GM18907 (cell line): ENCODE measurements around the gene OR4D10.
"Not testable (repeated sequence)": the region's sequence is repeated elsewhere in the genome, so short reads cannot be mapped to it uniquely, and the experiment has no call there.

Experiments
- ATAC-seq: cut with Tn5 transposase; IDR thresholded peaks from one replicate; pipeline ENCODE4 v1.9.1; 2021; ENCODE audit warnings: mild to moderate bottlenecking, moderate library complexity; ENCODE audit not compliant: unreplicated experiment

Gene OR4D10

DNA sequence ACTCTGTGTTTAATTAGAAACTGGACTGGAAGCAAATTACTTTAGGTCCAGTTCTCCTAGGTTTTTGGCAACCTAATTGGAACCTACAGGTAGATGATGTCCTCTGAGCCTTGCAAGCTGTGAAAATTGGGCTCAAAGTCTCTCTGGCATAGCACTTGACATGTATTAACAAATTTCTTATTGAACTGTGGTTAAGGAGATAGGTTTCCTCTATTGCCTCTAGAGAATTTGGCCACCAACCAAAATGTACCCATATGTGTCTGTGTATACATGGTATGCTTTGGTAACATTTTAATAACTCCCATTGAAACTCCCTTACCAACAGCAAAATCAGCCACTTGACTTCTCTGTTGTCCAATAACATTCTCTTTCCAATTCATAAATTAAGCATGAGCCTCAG lies at the start of gene OR4D10:
Gene OR4D10, plus strand, starts transcription at position 301 of the 400 bp plus-strand sequence. CDS start 4,115 bp downstream, outside the sequence.
- no peak for ATAC-seq

GRCh38 chr11:59423835-59424234 lies 49.3 kb upstream of the OR4D10 start:
- no peak for ATAC-seq

DNA sequence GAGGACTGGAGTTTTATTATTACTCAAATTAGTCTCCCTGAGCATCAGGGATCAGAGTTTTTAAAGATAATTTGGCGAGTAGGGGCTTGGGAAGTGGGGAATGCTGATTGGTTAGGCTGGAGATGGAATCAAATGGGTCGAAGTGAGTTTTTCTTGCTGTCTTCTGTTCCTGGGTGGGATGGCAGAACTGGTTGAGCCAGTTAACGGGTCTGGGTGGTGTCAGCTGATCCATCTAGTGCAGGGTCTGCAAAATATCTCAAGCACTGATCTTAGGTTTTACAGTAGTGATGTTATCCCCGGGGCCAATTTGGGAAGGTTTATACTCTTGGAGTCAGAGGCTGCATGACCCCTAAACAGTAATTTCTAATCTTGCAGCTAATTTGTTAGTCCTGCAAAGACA lies 48.0 kb upstream of the OR4D10 start:
- no peak for ATAC-seq

DNA sequence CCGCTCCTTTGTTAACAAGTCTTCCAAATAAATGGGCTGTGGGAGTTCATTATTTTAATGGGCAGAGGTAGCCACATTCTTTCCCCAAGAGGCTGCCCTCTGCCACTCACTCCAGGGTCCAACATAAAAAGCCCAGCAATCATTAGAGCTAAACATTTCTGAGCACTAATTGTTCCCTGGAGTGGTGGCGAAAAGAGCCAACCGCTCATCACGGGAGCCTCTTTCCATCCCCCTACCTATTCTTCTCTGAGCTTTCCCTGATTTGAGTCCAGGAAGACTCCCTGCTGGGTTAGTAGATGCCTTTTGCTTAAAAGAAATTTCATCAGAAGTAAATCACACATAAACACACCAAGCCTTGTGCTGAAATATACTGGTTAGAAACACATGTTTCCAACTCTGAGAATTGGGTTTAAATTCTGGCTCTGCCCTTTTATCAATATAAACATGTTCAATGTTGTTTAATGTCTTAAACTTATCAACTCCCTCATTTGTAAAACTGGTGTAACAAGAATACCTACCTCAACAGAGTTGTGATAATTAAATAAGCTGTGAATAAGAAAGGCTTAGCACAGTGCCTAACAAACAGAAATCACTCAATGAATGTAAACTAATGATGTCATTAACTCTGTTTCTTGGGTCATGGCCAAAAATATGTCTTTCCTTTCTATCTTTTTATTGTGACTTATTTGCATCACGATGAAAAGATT lies 46.6 kb upstream of the OR4D10 start, which contains the start of gene OR5A2:
Gene OR5A2, minus strand, starts transcription at position 53 of the 707 bp plus-strand sequence. CDS start 3,460 bp downstream, outside the sequence.
- ATAC-seq, result no peak

- ATAC-seq, result no peak
Observed at GRCh38 chr11:59427068-59427382, 46.1 kb upstream of the OR4D10 start.

GRCh38 chr11:59429924-59430516 lies 43.1 kb upstream of the OR4D10 start:
- ATAC-seq, result peak; percentile 78

- ATAC-seq, result no peak
Observed at GRCh38 chr11:59436169-59436568, 36.9 kb upstream of the OR4D10 start, which contains the start of gene OR5A1. Gene OR5A1, plus strand, starts transcription at chr11:59436469. Its CDS starts 6,700 bp downstream, at chr11:59443169.

DNA sequence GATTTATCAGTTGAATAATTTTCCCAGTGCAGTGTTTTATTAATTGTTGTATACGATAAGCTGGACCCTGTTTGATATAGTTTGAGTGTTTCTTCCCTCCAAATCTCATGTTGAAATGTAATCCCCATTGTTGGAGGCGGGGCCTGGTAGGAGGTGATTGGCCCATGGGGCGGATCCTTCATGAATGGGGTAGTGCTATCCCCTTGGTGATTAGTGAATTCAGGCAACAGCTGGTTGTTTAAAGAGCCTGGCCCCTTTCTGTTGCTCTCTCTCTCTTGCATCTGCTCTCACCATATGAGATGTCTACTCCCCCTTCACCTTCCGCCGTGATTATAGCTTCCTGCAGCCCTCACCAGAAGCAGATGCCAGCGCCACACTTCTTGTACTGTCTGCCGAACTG lies 35.3 kb upstream of the OR4D10 start:
- no peak for ATAC-seq

- ATAC-seq, result not testable (repeated sequence)
Observed at GRCh38 chr11:59445624-59446023, 27.5 kb upstream of the OR4D10 start.

DNA sequence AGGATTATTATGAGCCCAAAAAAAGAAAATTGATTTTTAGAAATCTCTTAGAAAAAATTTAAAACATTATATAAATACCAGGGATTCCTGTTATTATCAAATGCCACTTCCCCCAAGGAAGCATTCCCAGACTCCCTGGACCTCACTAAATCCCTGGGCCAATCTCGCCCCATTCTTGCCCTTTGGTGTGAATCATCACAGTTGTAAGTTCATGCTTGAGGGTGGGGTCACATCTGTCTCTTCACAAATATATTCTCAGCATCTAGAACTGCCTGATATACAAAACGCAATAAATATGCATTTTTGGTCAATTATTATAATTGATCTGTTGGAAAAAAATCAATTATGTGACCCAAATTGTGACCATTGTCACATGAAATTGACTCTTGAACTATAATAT lies 24.6 kb upstream of the OR4D10 start:
- no peak for ATAC-seq

DNA sequence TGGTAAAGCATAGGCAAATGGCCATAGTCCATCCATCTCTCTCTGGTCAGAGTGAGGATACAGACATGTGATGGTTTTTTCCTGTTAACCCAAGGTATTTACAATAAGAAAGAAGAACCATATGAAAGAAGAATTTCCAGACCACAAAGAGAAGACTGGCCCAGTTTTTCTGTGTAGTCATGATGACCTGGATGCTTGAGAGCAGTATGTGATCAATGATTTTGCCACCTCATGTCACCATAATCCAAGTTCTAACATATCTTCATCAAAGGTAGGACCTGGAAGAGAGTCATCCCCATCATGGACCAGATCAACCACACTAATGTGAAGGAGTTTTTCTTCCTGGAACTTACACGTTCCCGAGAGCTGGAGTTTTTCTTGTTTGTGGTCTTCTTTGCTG lies 16.5 kb upstream of the OR4D10 start, which contains the start of gene OR4D6:
Gene OR4D6, plus strand, starts transcription at position 301 of the 400 bp plus-strand sequence. Its CDS starts 0 bp downstream, at position 301.
- no peak for ATAC-seq

DNA sequence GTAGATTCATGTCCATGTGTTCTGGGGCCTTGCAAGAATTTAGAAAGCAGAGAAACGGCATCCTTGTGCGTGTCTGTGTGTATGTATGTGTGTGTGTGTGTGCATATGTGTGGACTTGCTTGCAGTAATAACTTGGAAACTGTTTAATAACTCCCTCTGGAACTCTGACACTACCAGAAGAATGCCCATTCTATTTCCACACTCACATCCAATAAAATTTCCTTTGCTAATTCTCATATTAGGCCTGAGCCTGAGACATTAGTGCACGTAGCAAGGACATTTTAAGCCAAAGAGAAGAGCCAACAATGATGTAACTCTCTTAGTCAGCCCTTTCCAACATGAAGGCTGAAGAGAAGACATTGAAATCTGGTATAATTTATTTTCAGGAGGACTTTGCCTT lies 13.2 kb upstream of the OR4D10 start:
- ATAC-seq, result no peak

DNA sequence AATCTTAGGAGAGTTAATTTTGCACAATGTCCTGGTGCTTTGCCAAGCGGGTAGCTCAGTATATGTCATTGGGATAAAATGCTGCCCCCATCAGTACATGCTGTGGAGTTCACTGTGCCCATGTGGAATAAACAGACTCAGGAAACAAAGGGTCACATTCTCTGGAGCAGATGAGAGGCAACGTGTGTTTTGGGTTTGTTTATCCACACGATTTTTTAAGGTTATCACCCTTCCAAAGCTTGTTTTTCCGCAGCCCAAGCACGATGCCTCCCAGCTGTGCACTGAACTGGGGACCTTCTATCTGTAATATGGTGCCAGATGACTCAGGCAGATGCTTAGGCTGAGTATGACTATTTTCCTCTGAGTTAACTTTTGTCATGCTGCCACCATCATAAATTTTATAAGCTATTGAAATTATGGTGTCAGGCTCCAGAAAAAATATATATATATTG lies 9.9 kb upstream of the OR4D10 start:
- no peak for ATAC-seq

GRCh38 chr11:59475176-59475575 lies 2.1 kb downstream of the OR4D10 start:
- no peak for ATAC-seq

DNA sequence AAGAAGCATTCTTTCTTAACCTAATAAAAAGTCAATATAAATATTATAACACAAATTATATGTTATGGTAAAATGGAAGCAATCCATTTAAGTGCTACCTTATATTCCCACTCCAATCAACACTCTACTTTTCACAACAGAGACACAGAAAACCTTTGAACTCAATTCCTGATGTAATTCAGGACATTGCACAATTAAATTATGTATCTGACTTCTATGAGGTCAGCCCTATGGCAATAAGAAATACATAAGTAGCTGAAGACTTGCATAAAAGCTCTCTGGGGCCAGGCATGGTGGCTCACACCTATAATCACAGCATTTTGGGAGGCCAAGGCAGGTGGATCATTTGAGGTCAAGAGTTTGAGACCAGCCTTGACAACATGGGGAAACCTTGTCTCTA lies 6.8 kb downstream of the OR4D10 start:
- ATAC-seq, result no peak

- no peak for ATAC-seq
Observed at GRCh38 chr11:59480359-59480758, 7.2 kb downstream of the OR4D10 start.

GRCh38 chr11:59501931-59502330 lies 28.8 kb downstream of the OR4D10 start:
- ATAC-seq, result no peak

DNA sequence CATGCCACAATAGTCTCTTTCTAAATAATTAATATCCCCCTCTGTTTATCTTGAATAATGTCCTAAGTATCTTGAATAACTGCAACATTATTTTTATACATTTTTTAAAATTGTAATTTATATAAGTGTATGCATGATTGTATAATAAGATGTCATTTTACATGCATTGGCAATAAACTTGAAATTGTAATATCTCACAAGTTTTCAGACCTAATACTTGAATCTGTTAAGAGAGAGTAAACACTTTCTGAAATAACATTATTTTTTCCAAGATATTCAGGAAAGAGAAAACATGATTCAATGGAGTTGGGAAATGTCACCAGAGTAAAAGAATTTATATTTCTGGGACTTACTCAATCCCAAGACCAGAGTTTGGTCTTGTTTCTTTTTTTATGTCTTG lies 30.2 kb downstream of the OR4D10 start, which contains the start of gene OR4D11:
Gene OR4D11, plus strand, starts transcription at position 301 of the 400 bp plus-strand sequence. Its CDS starts 0 bp downstream, at position 301.
- ATAC-seq, result no peak

GRCh38 chr11:59510941-59511589 lies 38.0 kb downstream of the OR4D10 start, which contains the start of gene OR4D9:
Gene OR4D9, plus strand, starts transcription at chr11:59511539. Its CDS starts 3,374 bp downstream, at chr11:59514913.
- no peak for ATAC-seq

DNA sequence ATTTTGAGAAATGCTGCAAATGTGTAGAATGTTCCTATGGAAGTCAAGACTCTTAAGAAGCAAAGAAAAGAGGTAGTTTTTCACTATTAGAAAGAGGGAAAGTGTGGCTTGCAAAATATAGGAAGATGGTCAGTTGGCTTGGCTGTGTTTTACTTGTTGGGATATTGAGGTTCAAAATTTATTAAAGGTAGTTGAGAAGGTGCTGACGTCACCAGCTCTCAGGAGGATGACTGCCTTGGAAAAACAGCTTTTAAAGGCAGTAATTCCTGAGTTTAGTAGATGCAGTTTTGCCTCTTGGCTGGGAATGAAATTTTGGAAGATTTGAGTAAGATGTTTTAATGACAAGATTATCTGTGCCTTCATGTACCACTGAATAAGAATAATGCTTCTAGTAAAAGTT lies 38.6 kb downstream of the OR4D10 start:
- ATAC-seq, result no peak

- not testable (repeated sequence) for ATAC-seq
Observed at GRCh38 chr11:59520139-59520538, 47.0 kb downstream of the OR4D10 start.

DNA sequence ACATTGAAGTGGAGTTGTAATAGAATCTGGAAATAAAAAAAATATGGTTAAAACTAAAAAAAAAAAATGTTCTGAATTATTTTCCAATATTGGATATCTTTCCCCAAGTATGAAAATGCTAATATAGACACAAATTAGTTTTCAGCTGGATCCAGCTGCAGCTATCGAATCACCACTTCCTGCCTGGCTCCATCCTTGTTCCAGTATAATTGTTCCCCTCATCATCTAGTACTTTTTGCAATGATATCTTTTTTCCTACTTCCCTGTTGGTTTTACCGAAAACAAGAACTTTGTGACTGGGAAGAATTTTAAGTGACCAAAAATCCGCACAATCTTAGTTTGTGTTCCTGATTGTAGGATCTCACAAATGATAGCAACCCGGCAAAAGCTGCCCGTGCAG lies 47.6 kb downstream of the OR4D10 start:
- no peak for ATAC-seq
